NCI-H1694 (cell line): Measurements from ENCODE around the gene RBM7.

Experiments used
- DNase-seq: peaks from one replicate; lab custom pipeline; 2025; lab: John Stamatoyannopoulos, UW

Gene RBM7

GRCh38 chr11:114396916-114397315, 3.5 kb upstream of the RBM7 start:
- DNase-seq: no peak

- no peak for DNase-seq
Observed at GRCh38 chr11:114397349-114397982, 3.0 kb upstream of the RBM7 start.

DNA sequence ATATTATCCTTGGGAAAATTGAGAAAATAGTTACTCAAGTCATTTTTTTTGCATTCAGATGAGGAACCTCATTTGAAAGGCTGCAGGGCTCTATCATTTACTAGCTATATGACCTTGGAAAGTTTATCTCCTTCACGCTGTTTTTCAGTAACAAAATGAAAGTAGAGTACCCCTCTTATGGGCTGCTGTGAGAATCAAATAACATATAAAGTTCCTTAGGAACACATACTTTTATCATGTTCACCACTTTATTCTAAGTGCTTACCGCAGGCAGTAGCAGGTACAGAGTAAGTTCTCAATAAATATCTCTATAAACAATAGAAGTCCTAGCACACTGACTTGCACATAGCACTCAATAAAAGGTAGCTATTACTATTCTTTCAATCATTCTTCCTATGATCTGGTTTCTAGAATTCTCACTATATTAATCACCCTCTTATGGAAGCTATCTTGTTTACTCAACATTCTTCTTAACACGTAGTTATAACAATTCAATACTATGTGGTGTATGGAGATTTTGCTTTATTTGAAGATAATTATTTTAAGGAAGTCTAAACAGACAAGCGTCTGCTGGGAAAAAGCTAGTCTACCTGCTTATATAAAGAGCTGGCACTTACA, 2.1 kb upstream of the RBM7 start:
- DNase-seq: no peak

GRCh38 chr11:114399490-114400215, 813 bp upstream of the RBM7 start:
- DNase-seq: no peak

DNA sequence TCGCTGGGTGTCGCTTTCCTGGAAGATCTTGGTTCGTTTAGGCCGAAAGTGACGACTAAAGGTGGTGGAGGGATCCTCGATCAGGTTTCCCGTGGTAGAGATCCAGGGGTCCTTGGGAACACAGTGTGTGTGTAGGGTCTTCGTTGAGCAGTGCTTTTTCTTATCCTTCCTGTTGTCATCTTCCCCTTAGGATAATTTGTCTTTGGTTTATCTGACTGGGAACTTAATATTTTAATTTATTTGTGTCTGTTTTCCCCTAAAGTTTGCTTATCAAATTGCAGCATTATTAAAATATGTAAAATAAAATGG, 403 bp downstream of the RBM7 start:
- DNase-seq: no peak

DNA sequence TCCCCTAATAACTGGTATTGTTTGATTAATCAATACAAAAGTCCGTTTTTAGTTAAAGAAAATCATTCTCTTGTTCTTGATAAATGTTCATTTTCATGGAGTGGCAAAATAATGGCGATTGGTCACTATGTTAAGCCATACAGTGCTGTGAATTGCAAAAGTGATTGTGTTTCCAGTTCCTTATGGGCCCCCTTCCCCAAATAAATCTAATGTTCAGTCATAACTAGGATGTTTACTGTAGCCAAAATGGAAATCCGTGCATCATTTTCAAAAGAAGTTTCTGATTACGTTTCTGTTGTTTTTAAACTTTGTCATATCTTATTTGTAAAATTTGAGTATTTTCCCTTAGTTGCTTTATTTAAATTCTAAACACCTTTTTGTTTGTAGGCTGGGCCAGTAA, 845 bp downstream of the RBM7 start:
- DNase-seq: no peak

GRCh38 chr11:114412946-114413345, 12.5 kb downstream of the RBM7 start:
- DNase-seq: no peak

DNA sequence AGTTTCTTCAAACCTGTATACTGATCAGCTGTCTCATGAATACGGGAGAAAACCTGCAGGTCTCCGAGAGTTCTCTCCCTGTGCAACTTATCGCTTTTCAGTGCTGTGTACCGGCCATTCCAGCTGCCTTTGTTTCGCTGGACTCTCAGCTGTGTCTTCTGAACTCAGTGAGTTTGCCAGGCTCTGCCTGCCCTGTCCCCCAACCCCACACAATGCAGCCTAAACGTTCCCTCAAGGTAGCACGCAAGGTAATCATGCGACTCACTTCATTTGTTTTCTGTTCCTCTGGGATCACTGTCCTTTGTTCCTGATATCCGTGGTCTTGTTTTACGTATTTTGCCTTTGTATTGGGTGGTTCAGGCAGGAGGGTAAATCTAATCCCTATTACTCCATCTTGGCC, 13.5 kb downstream of the RBM7 start:
- DNase-seq: no peak

- no peak for DNase-seq
Observed at GRCh38 chr11:114416441-114416961, 16.0 kb downstream of the RBM7 start.

DNA sequence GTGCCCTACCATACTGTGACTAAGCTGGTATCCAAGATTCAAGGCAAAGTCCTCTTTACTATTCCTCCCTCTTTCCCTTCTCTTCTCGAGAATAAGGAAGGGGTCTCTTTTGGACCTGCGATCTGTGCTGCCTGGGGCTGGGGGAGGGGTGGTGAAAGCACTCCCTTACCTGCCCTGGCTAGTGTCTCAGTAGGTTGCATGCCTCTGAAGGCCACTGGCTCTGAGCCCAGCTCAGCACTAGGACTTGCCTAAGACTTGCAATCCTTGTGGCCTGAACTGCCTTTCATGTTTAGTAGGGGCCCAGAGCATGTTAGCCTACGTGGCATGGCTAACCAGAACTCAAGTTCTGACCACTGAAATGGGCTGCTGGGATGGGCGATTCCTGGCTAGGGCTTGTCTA, 25.8 kb downstream of the RBM7 start:
- no peak for DNase-seq

- DNase-seq: no peak
Observed at GRCh38 chr11:114430290-114430689, 29.8 kb downstream of the RBM7 start.

DNA sequence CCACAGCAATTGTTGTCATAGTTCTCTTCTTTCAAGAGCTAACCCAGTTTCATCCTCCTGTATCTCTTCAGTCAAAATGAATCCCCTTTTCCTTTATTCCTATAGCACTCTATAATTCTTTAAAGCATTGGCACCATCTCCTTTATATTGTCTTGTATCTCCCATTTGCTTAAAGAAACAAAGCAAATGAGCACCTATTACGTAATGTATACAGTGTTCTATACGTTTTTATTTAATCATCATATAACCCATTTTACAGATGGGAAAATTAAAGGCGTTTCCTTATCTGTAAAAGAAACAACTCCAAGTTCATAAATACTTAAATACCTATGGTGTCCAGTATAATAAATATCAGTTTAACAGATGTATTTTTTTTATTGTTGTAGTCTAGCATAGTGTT, 32.4 kb downstream of the RBM7 start:
- no peak for DNase-seq

DNA sequence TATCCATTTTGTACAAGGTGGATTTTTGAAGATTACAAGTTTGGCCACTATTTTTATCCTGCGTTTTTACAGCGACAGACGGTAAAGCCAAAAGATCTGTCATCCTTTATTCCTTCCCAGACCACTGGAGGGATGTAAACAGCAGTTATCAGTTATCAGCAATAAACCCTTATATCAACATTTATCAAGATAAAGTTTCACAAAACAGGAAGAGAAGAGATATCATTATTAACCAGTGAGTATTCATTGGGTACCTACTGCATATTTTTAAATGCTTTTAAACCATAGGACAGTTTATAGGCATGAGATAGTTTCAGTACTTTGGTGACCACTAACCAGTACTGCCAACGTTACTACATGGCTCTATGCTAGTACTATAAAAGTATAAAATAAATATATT, 32.9 kb downstream of the RBM7 start:
- DNase-seq: no peak

GRCh38 chr11:114438303-114438702, 37.8 kb downstream of the RBM7 start:
- DNase-seq: no peak

DNA sequence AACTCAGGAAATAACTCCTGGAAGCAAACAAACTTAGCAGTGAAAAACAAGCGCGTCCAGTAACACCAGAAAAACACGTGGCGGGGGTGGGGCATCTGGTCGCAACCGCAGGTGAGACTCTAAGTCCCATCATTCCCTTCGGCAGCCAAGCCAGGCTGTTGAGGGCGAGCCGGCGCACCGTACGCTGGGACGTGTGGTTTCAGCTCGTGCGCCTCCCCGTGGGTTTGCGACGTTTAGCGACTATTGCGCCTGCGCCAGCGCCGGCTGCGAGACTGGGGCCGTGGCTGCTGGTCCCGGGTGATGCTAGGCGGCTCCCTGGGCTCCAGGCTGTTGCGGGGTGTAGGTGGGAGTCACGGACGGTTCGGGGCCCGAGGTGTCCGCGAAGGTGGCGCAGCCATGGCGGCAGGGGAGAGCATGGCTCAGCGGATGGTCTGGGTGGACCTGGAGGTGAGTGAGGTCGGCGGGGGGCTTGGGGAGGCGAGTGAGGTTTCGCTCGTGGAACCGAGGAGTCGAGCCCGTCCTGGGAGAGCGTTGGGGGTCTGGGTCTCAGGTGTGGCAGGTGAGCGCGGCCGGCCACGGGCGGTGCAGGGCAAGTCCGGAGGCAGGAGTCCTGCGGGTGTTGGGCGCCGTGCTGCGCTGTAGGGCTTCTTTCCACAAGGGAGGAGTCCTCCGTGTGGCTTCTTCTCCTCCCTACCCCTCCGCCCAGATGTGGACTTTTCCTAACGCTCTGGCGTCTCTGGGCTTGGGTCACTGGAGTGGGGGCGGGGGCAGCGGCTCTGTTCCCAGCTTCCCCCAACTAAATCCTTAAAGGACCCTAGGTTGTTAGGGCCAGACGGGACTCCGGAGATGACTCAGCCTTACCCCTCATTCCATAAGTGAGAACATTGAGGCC, 39.0 kb downstream of the RBM7 start, which contains the start of gene REXO2:
Gene REXO2 (plus strand): TSS at position 239 of the 892 bp plus-strand sequence. CDS start 62 bp downstream, at position 301.
- peak; percentile 49 for DNase-seq

DNA sequence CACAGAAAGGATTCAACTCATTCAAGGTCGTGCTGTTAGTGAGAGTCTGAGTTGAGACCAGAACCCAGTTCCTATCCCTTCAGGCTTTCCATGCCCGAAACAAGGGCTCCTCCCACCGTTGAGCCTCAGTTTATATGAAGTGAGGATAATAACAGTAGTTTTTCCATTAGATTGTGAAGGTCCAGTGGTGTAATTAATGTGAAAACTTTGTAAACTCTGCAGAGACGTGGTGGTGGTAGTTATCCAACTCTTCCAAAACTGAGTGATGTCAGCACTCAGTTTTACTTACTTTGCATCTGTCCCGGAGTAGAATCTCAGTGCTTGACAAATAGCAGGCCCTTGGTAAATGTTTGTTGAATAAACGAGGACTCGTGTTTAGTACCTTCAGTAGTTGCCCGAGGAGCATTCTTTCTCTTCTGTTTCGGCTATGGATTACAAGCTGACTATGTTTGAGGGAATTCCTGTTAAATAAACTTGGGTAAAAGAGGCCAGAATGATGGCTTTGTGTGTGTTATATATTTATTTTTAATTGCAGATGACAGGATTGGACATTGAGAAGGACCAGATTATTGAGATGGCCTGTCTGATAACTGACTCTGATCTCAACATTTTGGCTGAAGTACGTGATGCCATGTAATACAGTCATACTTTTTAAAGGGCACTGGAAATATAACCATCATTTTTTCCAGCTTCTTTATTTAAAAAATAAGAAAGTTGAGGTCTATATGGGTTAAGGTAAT, 39.8 kb downstream of the RBM7 start:
- DNase-seq: no peak

GRCh38 chr11:114440971-114441763, 40.7 kb downstream of the RBM7 start:
- DNase-seq: no peak

- DNase-seq: no peak
Observed at GRCh38 chr11:114441921-114442320, 41.5 kb downstream of the RBM7 start.

DNA sequence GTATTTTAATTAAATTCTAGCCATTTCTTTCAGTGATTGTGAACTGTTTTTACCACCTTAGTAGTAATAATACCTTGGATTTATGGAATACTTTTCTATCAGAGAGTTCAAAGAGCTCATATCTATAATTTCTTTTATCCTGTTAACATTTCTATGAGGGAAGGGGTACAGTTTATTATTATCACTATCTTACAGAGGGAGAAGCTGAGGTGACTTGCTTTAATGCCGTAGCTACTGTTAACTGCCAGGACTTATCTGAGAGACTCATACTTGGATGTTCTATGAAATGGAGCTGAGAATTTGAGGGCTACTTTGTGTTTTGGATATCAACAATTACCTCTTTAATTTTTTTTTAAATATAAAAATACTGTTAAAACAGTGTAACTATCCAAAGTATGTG, 42.1 kb downstream of the RBM7 start:
- no peak for DNase-seq

DNA sequence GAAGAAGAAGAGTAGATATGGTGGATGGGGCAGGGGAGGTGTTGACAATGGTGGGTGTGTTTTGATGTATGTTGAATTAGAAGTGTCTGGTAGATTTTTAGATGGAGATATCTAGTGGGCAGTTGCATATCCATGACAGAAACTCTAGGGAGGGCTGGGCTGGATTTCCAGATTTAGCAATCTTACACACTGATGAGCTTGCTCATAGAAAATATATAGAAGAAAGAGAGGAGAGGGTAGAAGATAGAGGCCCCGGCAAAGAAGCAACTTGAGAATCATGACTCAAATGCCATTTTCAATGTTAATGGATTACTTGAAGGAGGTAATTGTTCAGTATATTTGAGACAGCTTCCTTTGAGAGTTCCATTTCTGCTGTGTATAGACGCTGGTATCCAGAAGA, 47.0 kb downstream of the RBM7 start:
- DNase-seq: no peak

GRCh38 chr11:114447892-114448291, 47.4 kb downstream of the RBM7 start:
- no peak for DNase-seq
